Neural progenitor cell (in vitro differentiated cells): ENCODE data around the gene LRRC49.

ENCODE experiments used
- EZH2 ChIP-seq: fragments of 200-600 bp; sonication (generic); IDR thresholded peaks from 2 replicates; pipeline ENCODE4 v1.6.1; 2017; ENCODE audit warnings: antibody characterized with exemption, mild to moderate bottlenecking, moderate library complexity
- EZH2phosphoT487 ChIP-seq: fragments of 200-600 bp; sonication (generic); IDR thresholded peaks from 2 replicates; pipeline ENCODE4 v1.6.1; 2017; ENCODE audit warnings: antibody characterized with exemption
- TF ChIP-seq, protein P1 (sequence below): fragments of 200-600 bp; sonication (generic); IDR thresholded peaks from 2 replicates; pipeline ENCODE4 v1.5.1; 2017; ENCODE audit warnings: antibody characterized with exemption, mild to moderate bottlenecking

DNA sequence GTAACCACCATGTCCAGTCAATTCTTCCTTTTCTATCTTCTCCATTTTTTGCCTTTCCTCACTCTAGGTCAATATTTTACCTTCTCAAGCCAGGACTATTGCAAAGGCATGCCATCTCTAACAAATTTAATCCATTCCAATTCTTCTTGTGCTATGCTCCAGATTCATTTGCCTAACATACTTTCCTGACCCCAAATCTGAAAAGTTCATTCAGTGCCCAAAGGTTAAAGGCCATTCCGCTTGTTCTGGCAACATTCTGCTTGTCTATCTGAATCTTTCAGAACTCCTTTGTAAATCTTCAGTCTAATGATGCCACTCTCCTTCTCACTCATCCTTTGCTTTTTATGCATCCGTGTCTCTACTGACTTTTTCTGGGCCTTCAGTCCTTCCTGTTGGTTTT, 15.9 kb upstream of the LRRC49 start:
- TF ChIP-seq, protein P1, sequence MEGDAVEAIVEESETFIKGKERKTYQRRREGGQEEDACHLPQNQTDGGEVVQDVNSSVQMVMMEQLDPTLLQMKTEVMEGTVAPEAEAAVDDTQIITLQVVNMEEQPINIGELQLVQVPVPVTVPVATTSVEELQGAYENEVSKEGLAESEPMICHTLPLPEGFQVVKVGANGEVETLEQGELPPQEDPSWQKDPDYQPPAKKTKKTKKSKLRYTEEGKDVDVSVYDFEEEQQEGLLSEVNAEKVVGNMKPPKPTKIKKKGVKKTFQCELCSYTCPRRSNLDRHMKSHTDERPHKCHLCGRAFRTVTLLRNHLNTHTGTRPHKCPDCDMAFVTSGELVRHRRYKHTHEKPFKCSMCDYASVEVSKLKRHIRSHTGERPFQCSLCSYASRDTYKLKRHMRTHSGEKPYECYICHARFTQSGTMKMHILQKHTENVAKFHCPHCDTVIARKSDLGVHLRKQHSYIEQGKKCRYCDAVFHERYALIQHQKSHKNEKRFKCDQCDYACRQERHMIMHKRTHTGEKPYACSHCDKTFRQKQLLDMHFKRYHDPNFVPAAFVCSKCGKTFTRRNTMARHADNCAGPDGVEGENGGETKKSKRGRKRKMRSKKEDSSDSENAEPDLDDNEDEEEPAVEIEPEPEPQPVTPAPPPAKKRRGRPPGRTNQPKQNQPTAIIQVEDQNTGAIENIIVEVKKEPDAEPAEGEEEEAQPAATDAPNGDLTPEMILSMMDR: no peak
- TF ChIP-seq EZH2phosphoT487 (no peak), EZH2 (no peak)
